HTERT RPE-1 (cell line): ENCODE data around the gene RASL10B.
"Not testable (repeated sequence)": the region's sequence is repeated elsewhere in the genome, so short reads cannot be mapped to it uniquely, and the experiment has no call there.

Source experiments
- in situ Hi-C: fragments of 300-500 bp; cut with MboI; formaldehyde crosslinking; loops from 4 replicates; pipeline ENCODE4 v1.14.3; 2020; ENCODE audit warnings: low sequenced_read_pairs

RASL10B gene

GRCh38 chr17:35740997-35741931 lies 9.8 kb downstream of the RASL10B start:
- in situ Hi-C loops = no loop called here

- in situ Hi-C loops = no loop called here
These were observed 11.1 kb downstream of the RASL10B start for GRCh38 chr17:35742496-35742895.

- in situ Hi-C loops = no loop called here
These were observed 11.5 kb downstream of the RASL10B start for GRCh38 chr17:35742896-35743477.

- in situ Hi-C loops = no loop called here
These were observed 12.3 kb downstream of the RASL10B start for GRCh38 chr17:35743626-35744328.

- in situ Hi-C loops = no loop called here
These were observed 13.4 kb downstream of the RASL10B start for GRCh38 chr17:35744830-35745229.

GRCh38 chr17:35745246-35745645 lies 13.8 kb downstream of the RASL10B start:
- in situ Hi-C loops = no loop called here

GRCh38 chr17:35745749-35746320 lies 14.4 kb downstream of the RASL10B start:
- in situ Hi-C loops = no loop called here

- in situ Hi-C loops = no loop called here
These were observed 16.1 kb downstream of the RASL10B start for GRCh38 chr17:35747540-35748017.

GRCh38 chr17:35748341-35748841 lies 17.0 kb downstream of the RASL10B start:
- in situ Hi-C loops = no loop called here

GRCh38 chr17:35748979-35749378 lies 17.5 kb downstream of the RASL10B start:
- in situ Hi-C loops = no loop called here

GRCh38 chr17:35749560-35750412 lies 18.3 kb downstream of the RASL10B start:
- in situ Hi-C loops = no loop called here

- in situ Hi-C loops = no loop called here
These were observed 19.3 kb downstream of the RASL10B start for GRCh38 chr17:35750526-35751395.

GRCh38 chr17:35751541-35751940 lies 20.1 kb downstream of the RASL10B start:
- in situ Hi-C loops = not testable (repeated sequence)

GRCh38 chr17:35752471-35752870 lies 21.0 kb downstream of the RASL10B start:
- in situ Hi-C loops = no loop called here

GRCh38 chr17:35752945-35753764 lies 21.7 kb downstream of the RASL10B start, which contains the start of gene GAS2L2:
GAS2L2 (minus strand) TSS chr17:35753239; CDS start chr17:35752850, 389 bp downstream.
- in situ Hi-C loops = no loop called here

- in situ Hi-C loops = no loop called here
These were observed 25.8 kb downstream of the RASL10B start for GRCh38 chr17:35757243-35757642.

- in situ Hi-C loops = no loop called here
These were observed 29.1 kb downstream of the RASL10B start, which contains the start of gene C17orf50 for GRCh38 chr17:35760587-35760986. C17orf50 (plus strand) TSS chr17:35760887; CDS start chr17:35760942, 55 bp downstream.

- in situ Hi-C loops = no loop called here
These were observed 30.2 kb downstream of the RASL10B start for GRCh38 chr17:35761601-35762000.
